ENCODE results near the gene SECISBP2.

Gene SECISBP2

DNA sequence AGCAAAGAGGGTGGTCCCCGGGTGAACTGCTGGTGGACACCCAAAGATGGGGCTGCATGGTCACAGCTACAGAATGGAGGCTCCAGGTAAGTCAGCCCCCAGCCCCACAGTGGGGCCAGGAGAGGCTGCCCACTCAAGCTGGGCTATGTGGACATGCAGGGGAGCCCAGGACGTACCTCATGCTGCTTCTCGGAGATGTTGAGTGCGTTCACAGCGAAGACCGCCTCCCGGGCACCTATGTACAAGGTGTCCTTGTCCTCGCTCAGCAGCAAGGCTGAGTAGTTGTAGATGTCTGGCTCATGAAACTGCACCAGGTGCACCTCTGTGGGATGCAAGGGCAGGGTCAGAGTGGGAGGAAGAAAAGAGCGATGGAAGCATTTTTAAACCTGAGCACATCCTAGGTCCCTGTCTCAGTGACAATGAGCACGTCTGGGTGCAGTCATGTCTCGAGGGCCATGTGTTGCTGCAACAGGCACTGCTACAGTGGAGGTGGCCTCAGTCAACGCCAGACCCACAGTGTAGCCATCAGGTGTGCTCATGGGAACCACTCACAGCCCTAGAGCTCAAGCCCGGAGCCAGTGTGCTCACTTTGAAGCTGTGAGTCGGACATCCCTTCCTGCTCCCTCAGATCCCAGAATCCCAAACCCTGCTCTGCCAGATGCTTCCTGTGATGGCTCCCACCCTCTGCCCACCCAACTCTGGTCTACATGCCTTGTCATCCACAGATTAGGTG is 84.6 kb downstream of the SECISBP2 start (continued):
- TF ChIP-seq, protein P1, sequence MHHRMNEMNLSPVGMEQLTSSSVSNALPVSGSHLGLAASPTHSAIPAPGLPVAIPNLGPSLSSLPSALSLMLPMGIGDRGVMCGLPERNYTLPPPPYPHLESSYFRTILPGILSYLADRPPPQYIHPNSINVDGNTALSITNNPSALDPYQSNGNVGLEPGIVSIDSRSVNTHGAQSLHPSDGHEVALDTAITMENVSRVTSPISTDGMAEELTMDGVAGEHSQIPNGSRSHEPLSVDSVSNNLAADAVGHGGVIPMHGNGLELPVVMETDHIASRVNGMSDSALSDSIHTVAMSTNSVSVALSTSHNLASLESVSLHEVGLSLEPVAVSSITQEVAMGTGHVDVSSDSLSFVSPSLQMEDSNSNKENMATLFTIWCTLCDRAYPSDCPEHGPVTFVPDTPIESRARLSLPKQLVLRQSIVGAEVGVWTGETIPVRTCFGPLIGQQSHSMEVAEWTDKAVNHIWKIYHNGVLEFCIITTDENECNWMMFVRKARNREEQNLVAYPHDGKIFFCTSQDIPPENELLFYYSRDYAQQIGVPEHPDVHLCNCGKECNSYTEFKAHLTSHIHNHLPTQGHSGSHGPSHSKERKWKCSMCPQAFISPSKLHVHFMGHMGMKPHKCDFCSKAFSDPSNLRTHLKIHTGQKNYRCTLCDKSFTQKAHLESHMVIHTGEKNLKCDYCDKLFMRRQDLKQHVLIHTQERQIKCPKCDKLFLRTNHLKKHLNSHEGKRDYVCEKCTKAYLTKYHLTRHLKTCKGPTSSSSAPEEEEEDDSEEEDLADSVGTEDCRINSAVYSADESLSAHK (tag by site-specific recombination; IDR thresholded peaks at IDR 0.05): no peak
- TF ChIP-seq, protein P2, sequence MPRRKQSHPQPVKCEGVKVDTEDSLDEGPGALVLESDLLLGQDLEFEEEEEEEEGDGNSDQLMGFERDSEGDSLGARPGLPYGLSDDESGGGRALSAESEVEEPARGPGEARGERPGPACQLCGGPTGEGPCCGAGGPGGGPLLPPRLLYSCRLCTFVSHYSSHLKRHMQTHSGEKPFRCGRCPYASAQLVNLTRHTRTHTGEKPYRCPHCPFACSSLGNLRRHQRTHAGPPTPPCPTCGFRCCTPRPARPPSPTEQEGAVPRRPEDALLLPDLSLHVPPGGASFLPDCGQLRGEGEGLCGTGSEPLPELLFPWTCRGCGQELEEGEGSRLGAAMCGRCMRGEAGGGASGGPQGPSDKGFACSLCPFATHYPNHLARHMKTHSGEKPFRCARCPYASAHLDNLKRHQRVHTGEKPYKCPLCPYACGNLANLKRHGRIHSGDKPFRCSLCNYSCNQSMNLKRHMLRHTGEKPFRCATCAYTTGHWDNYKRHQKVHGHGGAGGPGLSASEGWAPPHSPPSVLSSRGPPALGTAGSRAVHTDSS (tag by site-specific recombination; IDR thresholded peaks at IDR 0.05): no peak
- TF ChIP-seq, protein P3, sequence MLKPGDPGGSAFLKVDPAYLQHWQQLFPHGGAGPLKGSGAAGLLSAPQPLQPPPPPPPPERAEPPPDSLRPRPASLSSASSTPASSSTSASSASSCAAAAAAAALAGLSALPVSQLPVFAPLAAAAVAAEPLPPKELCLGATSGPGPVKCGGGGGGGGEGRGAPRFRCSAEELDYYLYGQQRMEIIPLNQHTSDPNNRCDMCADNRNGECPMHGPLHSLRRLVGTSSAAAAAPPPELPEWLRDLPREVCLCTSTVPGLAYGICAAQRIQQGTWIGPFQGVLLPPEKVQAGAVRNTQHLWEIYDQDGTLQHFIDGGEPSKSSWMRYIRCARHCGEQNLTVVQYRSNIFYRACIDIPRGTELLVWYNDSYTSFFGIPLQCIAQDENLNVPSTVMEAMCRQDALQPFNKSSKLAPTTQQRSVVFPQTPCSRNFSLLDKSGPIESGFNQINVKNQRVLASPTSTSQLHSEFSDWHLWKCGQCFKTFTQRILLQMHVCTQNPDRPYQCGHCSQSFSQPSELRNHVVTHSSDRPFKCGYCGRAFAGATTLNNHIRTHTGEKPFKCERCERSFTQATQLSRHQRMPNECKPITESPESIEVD (tag by site-specific recombination; IDR thresholded peaks at IDR 0.05): no peak
- TF ChIP-seq ZNF623 (tag by site-specific recombination; IDR thresholded peaks at IDR 0.05) (no peak), ZNF404 (tag by site-specific recombination; IDR thresholded peaks at IDR 0.05) (no peak), ZNF596 (tag by site-specific recombination; IDR thresholded peaks at IDR 0.05) (no peak), ZNF140 (tag by site-specific recombination; IDR thresholded peaks at IDR 0.05) (no peak), ZNF529 (tag by site-specific recombination; IDR thresholded peaks at IDR 0.05; ENCODE audit: insufficient replicate concordance) (no peak), ZNF658 (tag by site-specific recombination; IDR thresholded peaks at IDR 0.05) (no peak)
- TF ChIP-seq, protein P4, sequence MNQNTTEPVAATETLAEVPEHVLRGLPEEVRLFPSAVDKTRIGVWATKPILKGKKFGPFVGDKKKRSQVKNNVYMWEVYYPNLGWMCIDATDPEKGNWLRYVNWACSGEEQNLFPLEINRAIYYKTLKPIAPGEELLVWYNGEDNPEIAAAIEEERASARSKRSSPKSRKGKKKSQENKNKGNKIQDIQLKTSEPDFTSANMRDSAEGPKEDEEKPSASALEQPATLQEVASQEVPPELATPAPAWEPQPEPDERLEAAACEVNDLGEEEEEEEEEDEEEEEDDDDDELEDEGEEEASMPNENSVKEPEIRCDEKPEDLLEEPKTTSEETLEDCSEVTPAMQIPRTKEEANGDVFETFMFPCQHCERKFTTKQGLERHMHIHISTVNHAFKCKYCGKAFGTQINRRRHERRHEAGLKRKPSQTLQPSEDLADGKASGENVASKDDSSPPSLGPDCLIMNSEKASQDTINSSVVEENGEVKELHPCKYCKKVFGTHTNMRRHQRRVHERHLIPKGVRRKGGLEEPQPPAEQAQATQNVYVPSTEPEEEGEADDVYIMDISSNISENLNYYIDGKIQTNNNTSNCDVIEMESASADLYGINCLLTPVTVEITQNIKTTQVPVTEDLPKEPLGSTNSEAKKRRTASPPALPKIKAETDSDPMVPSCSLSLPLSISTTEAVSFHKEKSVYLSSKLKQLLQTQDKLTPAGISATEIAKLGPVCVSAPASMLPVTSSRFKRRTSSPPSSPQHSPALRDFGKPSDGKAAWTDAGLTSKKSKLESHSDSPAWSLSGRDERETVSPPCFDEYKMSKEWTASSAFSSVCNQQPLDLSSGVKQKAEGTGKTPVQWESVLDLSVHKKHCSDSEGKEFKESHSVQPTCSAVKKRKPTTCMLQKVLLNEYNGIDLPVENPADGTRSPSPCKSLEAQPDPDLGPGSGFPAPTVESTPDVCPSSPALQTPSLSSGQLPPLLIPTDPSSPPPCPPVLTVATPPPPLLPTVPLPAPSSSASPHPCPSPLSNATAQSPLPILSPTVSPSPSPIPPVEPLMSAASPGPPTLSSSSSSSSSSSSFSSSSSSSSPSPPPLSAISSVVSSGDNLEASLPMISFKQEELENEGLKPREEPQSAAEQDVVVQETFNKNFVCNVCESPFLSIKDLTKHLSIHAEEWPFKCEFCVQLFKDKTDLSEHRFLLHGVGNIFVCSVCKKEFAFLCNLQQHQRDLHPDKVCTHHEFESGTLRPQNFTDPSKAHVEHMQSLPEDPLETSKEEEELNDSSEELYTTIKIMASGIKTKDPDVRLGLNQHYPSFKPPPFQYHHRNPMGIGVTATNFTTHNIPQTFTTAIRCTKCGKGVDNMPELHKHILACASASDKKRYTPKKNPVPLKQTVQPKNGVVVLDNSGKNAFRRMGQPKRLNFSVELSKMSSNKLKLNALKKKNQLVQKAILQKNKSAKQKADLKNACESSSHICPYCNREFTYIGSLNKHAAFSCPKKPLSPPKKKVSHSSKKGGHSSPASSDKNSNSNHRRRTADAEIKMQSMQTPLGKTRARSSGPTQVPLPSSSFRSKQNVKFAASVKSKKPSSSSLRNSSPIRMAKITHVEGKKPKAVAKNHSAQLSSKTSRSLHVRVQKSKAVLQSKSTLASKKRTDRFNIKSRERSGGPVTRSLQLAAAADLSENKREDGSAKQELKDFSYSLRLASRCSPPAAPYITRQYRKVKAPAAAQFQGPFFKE (tag by site-specific recombination; IDR thresholded peaks at IDR 0.05; ENCODE audit: borderline replicate concordance): no peak
- TF ChIP-seq, protein P5, sequence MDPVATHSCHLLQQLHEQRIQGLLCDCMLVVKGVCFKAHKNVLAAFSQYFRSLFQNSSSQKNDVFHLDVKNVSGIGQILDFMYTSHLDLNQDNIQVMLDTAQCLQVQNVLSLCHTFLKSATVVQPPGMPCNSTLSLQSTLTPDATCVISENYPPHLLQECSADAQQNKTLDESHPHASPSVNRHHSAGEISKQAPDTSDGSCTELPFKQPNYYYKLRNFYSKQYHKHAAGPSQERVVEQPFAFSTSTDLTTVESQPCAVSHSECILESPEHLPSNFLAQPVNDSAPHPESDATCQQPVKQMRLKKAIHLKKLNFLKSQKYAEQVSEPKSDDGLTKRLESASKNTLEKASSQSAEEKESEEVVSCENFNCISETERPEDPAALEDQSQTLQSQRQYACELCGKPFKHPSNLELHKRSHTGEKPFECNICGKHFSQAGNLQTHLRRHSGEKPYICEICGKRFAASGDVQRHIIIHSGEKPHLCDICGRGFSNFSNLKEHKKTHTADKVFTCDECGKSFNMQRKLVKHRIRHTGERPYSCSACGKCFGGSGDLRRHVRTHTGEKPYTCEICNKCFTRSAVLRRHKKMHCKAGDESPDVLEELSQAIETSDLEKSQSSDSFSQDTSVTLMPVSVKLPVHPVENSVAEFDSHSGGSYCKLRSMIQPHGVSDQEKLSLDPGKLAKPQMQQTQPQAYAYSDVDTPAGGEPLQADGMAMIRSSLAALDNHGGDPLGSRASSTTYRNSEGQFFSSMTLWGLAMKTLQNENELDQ (tag by site-specific recombination; IDR thresholded peaks at IDR 0.05; ENCODE audit: low read depth): no peak
